Activated T-helper 1 cell treated with anti-CD3 and anti-CD28 coated beads, Interleukin-12 subunit alpha, Interleukin-12 subunit beta, Interleukin-2, Interleukin-4 antibody, amounts not matched to agents 30 ng/mL and 10 ng/mL and 1 ng/mL, durations not matched to agents 14 hours and 24 hours and 36 hours (primary cell): ENCODE data around the gene CGB3. TPM values are rescaled to one million over a fixed set of nuclear protein-coding genes. Genes with fewer than 3 reads are reported as not detected.
"Not testable (repeated sequence)": the region's sequence is repeated elsewhere in the genome, so short reads cannot be mapped to it uniquely, and the experiment has no call there.

Source experiments
- DNase-seq: peaks from one replicate; pipeline ENCODE4 v3.0.0; 2021; ENCODE audit warnings: low spot score
- H3K27ac Mint-ChIP-seq: one replicate; pipeline ENCODE4 v1.8.0; 2021; ENCODE audit warnings: mild to moderate bottlenecking, mixed read lengths
- H3K27me3 Mint-ChIP-seq: one replicate; pipeline ENCODE4 v1.8.0; 2022; ENCODE audit warnings: mild to moderate bottlenecking, moderate library complexity, mixed read lengths; ENCODE audit not compliant: insufficient read depth
- H3K36me3 Mint-ChIP-seq: one replicate; pipeline ENCODE4 v1.8.0; 2021; ENCODE audit warnings: low read depth, mixed read lengths
- H3K4me1 Mint-ChIP-seq: one replicate; pipeline ENCODE4 v1.8.0; 2021; ENCODE audit warnings: low read depth, mixed read lengths
- H3K4me3 Mint-ChIP-seq: one replicate; pipeline ENCODE4 v1.8.0; 2021; ENCODE audit warnings: mild to moderate bottlenecking, moderate library complexity, mixed read lengths
- H3K9me3 Mint-ChIP-seq: one replicate; pipeline ENCODE4 v1.8.0; 2021; ENCODE audit warnings: mixed read lengths
- intact Hi-C: fragments of 100-400 bp; cut with micrococcal nuclease; formaldehyde crosslinking; loops from one replicate; pipeline ENCODE4 v1.15.1; 2024
- total RNA-seq: library from RNA; stranded (reverse); gene quantifications from 2 replicates; pipeline ENCODE4 v1.2.3, GENCODE V29; 2022

The CGB3 gene
- total RNA-seq, 1 donor from 2014 or later, result not detected

DNA sequence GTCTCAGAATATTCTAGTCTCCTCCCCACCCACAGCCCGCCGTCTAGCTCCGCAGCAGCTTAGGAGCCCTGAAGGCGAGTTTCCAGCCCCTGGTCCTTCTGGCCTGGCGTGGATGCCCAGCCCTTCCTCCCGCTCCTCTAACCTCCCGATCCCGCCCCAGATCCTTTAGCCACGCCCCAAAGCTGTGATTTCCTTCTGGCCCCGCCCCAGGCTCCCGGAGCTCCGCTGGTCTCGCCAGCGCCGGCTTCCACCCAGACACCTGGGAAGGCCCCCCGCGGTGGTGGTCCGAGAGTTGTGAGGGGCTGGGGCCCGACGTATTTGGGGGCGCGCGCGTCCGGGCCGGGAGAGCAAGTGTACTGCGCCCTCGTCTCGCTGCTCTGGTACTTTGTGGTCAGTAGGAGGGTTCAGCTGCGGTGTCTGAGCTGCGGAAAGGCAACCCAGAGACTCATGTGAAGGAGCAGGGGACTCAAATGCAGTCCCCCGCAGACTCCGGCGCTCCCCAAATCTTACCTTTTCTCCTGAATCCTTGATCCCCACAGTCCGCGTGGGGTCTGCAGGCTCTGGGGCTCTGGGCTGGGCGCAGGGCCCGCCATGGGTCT lies 33.6 kb upstream of the CGB3 start, which contains the start of gene CGB7:
Gene CGB7 (minus strand): TSS at position 114 of the 599 bp plus-strand sequence. CDS start 2,374 bp downstream, outside the sequence.
- Mint-ChIP-seq H3K9me3 (no peaks in the 10 kb centered on the region), H3K27ac (no peak within 1 kb of the TSS), H3K4me1 (peaks cover 18% of the 10 kb centered on the region), H3K27me3 (peaks cover 44% of the 10 kb centered on the region), H3K36me3 (no peaks in the 10 kb centered on the region), H3K4me3 (peak within 1 kb of the TSS; percentile 73)
- intact Hi-C loops, result loop anchor here (2.0 kb wide), 1 partner anchor 39 kb away; no protein-coding TSS in a partner anchor
- DNase-seq, result no peak

DNA sequence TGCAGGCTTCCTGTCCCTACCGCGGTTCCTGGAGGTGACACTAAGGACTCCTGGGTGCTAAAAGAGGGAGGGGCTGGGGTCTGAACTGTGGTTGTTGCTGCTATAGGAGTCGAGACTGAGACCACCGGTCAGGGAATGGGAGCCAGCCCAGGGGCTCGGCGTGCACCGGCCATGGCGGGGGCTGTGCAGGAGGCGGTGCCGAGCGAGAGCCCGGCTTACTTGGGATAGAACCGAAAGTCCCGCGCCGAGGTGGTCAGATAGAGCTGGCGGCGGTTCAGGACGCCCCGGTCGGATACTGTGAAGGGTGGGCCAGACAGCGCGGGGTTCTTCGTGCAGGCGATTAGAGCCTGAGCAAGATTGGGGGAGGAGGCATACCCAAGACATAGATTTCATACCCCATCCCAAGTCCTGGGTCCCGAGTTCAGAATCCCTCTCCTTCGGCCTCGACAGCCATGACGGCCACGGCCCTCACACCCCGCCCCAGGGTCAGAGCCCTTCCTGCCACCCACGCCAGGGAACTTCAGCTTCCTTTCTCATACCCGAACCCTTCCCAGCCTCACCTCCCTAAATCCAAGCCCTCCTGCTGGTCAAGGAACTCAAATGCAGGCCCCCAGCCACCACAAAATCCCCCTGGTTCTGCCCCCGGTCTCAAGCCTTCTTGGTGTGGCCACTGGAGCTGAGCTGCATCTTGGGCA lies 32.9 kb upstream of the CGB3 start:
- H3K9me3 Mint-ChIP-seq, H3K27ac Mint-ChIP-seq, H3K36me3 Mint-ChIP-seq, DNase-seq: not testable (repeated sequence)
- intact Hi-C loops, result loop anchor here (2.0 kb wide), 1 partner anchor 38 kb away; no protein-coding TSS in a partner anchor
- H3K4me3 Mint-ChIP-seq, result peak overlapping the region; percentile 73
- peaks cover 18% of the 10 kb centered on the region for H3K4me1 Mint-ChIP-seq
- H3K27me3 Mint-ChIP-seq, result peaks cover 44% of the 10 kb centered on the region

DNA sequence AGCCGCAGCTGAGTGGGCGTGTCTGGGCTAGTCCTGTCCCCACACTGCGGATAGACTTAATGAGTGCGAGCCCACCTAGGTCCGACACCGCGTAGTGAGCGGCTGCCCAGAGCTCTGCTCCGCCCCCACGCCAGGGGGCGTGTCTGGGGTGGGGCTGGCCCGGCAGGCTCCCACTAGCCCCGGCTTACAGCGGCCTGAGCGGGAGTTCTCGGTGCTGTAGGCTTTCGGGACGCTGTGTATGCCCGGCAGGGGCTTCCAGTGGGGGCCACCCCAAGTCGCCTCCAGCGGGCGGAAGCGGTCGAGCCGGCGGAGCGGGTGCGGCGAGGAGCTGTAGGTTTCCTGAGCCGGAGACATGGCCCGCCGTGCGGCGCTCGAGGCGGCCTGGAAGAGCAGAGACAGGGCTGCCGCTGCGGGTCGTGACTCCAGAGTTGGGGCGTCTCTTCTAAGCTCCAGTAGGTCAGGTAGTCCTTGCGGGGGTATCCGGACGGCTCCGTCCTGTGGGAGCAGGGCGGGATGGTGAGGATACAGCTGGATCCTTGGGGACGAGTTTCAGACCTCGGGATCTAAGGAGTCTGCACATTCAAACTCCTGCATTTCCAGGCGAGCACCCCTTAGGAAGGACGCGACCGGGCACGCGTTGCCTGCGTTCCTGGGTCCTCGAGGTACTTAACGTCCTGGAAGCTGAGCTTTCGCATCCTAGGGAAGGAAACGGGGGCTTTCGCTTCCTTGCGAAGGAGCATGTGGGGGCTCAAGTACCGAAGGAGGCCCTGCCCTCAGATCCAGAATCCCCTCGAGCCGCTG lies 32.2 kb upstream of the CGB3 start:
- H3K36me3 Mint-ChIP-seq, result no peaks in the 10 kb centered on the region
- intact Hi-C loops, result loop anchor here (2.0 kb wide), 1 partner anchor 38 kb away; no protein-coding TSS in a partner anchor
- H3K4me3 Mint-ChIP-seq, result peak overlapping the region; percentile 73
- peaks cover 44% of the 10 kb centered on the region for H3K27me3 Mint-ChIP-seq
- H3K9me3 Mint-ChIP-seq, result no peaks in the 10 kb centered on the region
- peak; percentile 49 for DNase-seq
- no peak overlapping the region for H3K27ac Mint-ChIP-seq
- H3K4me1 Mint-ChIP-seq, result peaks cover 18% of the 10 kb centered on the region

DNA sequence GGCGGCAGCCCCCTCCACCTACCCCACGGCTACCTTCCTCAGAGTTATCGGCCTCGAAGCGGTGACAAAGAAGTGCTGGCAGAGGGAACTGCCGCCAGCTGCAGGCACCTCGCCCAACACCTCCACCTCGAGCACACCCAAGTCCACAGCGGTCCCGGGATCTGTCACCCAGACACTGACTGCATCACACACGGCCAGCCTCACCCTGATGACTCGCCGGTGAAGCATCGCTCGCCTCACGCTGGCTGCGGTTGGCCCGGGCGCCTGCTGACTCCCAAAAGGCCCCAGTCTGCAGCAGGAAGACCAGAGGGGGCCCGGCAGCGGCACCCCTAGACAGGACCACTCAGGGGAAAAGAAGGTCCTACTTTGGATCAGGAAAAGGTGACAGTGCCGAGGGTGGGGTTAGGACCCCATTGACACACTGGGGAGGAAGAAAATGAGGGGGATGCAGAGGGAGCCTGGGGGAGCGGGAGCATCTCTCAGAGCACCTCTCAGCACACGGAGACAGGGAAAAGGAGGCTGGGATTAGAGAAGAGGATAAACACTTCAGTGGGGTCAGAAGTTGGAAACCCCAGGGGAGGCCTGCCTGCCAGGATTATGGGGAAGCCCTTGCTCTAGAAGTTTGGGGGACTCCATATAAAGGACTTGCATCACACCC lies 26.4 kb upstream of the CGB3 start:
- intact Hi-C loops, DNase-seq, H3K27ac Mint-ChIP-seq, H3K27me3 Mint-ChIP-seq, H3K4me1 Mint-ChIP-seq, H3K36me3 Mint-ChIP-seq, H3K9me3 Mint-ChIP-seq, H3K4me3 Mint-ChIP-seq: not testable (repeated sequence)

DNA sequence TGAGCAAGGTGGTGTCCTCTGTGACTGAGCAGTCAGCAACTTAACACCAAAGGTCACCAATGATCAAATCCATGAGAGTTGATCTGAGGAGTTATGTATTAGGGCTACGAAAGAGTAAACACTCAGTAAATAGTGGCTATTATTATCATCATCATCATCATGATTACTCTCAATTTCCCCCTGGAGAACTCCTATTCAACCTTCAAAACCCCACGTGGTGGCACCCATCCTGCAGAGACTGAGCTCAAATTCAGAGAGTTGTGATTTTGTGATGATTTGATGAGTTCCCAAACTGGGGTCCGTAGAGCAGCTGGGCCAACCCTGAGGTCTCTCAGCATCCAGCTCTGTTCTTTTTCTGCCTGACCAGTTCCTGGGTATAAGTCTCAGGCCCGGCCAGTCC lies 25.7 kb upstream of the CGB3 start:
- not testable (repeated sequence) for H3K27me3 Mint-ChIP-seq

DNA sequence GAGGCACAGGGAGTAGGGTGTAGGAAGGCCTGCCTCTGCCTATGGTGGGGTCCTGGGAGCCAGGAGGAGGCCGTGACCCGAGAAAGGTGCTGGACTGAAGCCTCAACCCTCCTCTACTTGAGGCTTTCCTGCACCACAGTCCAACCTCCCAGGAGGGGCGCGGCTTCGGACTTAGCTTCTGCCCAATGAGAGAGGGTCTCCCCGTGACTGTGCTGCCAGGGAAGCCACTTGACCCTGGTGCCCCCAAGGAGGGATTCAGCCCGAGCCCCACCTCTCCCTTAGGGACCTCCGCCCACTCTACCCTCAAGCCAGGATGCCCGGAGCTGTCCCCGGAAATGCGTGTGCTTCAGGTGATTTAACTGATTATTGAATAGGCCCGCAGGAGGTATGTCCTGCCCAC lies 24.9 kb upstream of the CGB3 start, which contains the start of gene CGB8:
Gene CGB8 (minus strand): TSS at position 101 of the 400 bp plus-strand sequence. CDS start 372 bp downstream, outside the sequence.
- H3K27ac Mint-ChIP-seq, DNase-seq, H3K4me3 Mint-ChIP-seq, H3K4me1 Mint-ChIP-seq, H3K9me3 Mint-ChIP-seq, H3K36me3 Mint-ChIP-seq, intact Hi-C loops, H3K27me3 Mint-ChIP-seq: not testable (repeated sequence)

More for the DNA sequence above, 25.7 kb upstream of the CGB3 start:
- H3K4me3 Mint-ChIP-seq, H3K36me3 Mint-ChIP-seq, H3K9me3 Mint-ChIP-seq, DNase-seq, H3K4me1 Mint-ChIP-seq, H3K27ac Mint-ChIP-seq, intact Hi-C loops: not testable (repeated sequence)

DNA sequence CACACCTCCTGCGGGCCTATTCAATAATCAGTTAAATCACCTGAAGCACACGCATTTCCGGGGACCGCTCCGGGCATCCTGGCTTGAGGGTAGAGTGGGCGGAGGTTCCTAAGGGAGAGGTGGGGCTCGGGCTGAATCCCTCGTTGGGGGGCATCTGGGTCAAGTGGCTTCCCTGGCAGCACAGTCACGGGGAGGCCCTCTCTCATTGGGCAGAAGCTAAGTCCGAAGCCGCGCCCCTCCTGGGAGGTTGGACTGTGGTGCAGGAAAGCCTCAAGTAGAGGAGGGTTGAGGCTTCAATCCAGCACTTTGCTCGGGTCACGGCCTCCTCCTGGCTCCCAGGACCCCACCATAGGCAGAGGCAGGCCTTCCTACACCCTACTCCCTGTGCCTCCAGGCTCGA lies 19.4 kb upstream of the CGB3 start, which contains the start of gene CGB5:
Gene CGB5 (plus strand): TSS at position 301 of the 400 bp plus-strand sequence. CDS start 362 bp downstream, outside the sequence.
- DNase-seq, H3K9me3 Mint-ChIP-seq, H3K4me1 Mint-ChIP-seq, H3K36me3 Mint-ChIP-seq, H3K4me3 Mint-ChIP-seq, H3K27ac Mint-ChIP-seq, H3K27me3 Mint-ChIP-seq, intact Hi-C loops: not testable (repeated sequence)

DNA sequence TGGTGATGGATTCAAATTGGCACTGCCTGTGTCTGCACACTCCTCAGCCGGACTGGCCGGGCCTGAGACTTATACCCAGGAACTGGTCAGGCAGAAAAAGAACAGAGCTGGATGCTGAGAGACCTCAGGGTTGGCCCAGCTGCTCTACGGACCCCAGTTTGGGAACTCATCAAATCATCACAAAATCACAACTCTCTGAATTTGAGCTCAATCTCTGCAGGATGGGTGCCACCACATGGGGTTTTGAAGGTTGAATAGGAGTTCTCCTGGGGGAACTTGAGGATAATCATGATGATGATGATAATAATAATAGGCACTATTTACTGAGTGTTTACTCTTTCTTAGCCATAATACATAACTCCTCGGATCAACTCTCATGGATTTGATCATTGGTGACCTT lies 18.5 kb upstream of the CGB3 start:
- not testable (repeated sequence) for H3K9me3 Mint-ChIP-seq, H3K27ac Mint-ChIP-seq

DNA sequence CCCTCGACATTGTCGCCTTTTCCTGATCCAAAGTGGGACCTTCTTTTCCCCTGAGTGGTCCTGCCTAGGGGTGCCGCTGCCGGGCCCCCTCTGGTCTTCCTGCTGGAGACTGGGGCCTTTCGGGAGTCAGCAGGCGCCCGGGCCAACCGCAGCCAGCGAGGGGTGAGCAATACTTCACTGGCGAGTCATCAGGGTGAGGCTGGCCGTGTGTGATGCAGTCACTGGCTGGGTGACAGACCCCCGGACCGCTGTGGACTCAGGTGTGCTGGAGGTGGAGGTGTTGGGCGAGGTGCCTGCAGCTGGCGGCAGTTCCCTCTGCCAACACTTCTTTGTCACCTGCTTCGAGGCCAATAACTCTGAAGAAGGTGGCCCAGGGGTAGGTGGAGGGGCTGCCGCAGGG lies 18.0 kb upstream of the CGB3 start:
- Mint-ChIP-seq H3K27ac (no peak overlapping the region), H3K4me3 (no peak overlapping the region), H3K27me3 (no peaks in the 10 kb centered on the region), H3K36me3 (no peaks in the 10 kb centered on the region), H3K9me3 (no peaks in the 10 kb centered on the region), H3K4me1 (no peaks in the 10 kb centered on the region)
- DNase-seq, result no peak
- intact Hi-C loops, result no loop called here

More for the DNA sequence above, 18.5 kb upstream of the CGB3 start:
- H3K27me3 Mint-ChIP-seq, H3K4me1 Mint-ChIP-seq, H3K36me3 Mint-ChIP-seq, intact Hi-C loops, DNase-seq, H3K4me3 Mint-ChIP-seq: not testable (repeated sequence)

DNA sequence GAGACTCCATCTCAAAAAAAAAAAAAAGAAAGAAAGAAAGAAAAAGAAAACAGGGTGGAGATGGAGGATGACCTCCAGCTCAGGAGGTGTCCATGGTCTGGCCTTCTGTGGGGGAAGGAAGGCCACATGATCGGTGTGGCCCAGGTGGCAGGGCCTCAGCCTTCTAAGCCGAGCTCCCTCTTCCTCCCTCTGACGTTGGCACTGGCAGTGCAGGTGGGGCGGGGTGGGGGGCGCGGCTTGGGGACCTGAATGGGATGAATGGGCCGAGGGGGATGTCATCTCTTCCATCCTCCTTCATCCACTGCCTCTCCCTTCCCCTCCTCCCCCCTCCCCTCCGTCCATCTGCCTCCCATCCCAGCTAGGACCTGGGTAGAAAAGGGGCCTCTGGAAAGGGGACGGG lies 15.6 kb upstream of the CGB3 start:
- H3K9me3 Mint-ChIP-seq, DNase-seq, H3K4me1 Mint-ChIP-seq, H3K36me3 Mint-ChIP-seq, H3K4me3 Mint-ChIP-seq, H3K27me3 Mint-ChIP-seq, intact Hi-C loops, H3K27ac Mint-ChIP-seq: not testable (repeated sequence)

DNA sequence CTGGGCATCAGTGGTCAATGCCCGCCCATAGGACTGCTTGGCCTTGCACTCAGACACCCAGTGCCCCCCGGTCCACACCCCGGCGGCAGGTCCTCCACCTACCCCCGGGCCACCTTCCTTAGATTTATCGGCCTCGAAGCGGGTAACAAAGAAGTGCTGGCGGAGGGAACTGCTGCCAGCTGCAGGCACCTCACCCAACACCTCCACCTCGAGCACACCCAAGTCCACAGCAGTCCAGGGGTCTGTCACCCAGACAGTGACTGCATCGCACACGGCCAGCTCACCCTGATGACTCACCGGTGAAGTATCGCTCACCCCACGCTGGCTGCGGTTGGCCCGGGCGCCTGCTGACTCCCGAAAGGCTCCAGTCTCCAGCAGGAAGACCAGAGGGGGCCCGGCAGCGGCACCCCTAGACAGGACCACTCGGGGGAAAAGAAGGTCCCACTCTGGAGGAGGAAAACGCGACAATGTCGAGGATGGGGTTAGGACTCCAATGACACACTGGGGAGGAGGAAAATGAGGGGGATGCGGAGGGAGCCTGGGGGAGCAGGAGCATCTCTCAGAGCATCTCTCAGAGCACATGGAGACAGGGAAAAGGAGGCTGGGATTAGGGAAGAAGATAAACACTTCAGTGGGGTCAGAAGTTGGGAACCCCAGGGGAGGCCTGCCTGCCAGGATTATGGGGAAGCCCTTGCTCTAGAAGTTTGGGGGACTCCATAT lies 14.6 kb upstream of the CGB3 start:
- H3K27me3 Mint-ChIP-seq, H3K4me3 Mint-ChIP-seq, DNase-seq, H3K27ac Mint-ChIP-seq, intact Hi-C loops, H3K36me3 Mint-ChIP-seq, H3K9me3 Mint-ChIP-seq, H3K4me1 Mint-ChIP-seq: not testable (repeated sequence)

DNA sequence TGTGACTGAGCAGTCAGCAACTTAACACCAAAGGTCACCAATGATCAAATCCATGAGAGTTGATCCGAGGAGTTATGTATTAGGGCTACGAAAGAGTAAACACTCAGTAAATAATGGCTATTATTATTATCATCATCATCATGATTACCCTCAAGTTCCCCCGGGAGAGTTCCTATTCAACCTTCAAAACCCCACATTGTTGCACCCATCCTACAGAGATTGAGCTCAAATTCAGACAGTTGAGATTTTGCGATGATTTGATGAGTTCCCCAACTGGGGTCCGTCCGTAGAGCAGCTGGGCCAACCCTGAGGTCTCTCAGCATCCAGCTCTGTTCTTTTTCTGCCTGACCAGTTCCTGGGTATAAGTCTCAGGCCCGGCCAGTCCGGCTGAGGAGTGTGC lies 14.0 kb upstream of the CGB3 start:
- H3K4me1 Mint-ChIP-seq, H3K27me3 Mint-ChIP-seq, DNase-seq, H3K4me3 Mint-ChIP-seq, intact Hi-C loops, H3K9me3 Mint-ChIP-seq, H3K27ac Mint-ChIP-seq, H3K36me3 Mint-ChIP-seq: not testable (repeated sequence)
